HG02798 (cell line): Measurements from ENCODE around the gene WDR89.
"Not testable (repeated sequence)": the region's sequence is repeated elsewhere in the genome, so short reads cannot be mapped to it uniquely, and the experiment has no call there.

Source experiments
- ATAC-seq: cut with Tn5 transposase; IDR thresholded peaks from one replicate; pipeline ENCODE4 v1.9.1; 2021; ENCODE audit warnings: mild to moderate bottlenecking; ENCODE audit not compliant: unreplicated experiment, poor library complexity

The WDR89 gene

DNA sequence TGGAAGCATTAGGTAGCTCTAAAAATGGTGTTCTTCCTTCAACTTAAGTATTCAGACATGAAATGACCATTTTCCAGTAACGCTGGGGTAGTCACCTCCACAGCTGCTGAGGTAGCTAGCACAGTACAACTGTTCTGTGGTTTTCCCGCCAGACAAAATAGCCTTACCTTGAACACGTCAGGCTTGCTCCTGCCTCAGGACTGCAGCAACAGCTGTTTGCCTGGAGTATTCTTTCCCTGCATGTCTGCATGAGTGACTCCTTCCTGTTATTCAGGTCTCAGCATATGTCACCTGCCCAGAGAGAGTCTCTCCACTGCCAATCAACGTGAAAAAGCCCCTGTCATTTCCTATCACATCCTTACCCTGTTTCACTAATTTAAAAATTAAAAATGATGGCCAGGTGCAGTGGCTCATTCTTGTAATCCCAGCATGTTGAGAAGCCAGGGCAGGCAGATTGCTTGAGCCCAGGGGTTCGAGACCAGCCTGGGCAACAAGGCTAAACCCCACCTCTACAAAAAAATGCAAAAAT is 37.9 kb downstream of the WDR89 start:
- ATAC-seq, result no peak

DNA sequence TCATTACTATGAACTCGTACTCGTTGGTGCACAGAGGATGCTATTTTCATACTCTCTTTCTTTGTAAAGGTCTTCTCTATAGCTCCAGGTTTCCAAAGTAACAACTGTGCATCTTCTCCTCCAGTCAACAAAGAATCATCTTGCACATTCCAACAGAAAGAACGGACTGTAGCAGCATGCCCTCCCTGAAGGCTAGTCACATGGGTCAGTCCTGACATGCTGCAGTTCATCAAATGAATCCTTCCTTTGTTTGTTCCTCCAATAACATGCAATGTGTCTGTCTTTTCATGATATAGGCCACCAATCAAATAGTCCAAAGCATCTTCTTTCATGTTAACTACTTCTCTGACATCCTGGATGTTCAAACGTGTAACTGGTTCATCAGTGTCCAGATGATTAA is 42.9 kb downstream of the WDR89 start:
- ATAC-seq, result no peak

DNA sequence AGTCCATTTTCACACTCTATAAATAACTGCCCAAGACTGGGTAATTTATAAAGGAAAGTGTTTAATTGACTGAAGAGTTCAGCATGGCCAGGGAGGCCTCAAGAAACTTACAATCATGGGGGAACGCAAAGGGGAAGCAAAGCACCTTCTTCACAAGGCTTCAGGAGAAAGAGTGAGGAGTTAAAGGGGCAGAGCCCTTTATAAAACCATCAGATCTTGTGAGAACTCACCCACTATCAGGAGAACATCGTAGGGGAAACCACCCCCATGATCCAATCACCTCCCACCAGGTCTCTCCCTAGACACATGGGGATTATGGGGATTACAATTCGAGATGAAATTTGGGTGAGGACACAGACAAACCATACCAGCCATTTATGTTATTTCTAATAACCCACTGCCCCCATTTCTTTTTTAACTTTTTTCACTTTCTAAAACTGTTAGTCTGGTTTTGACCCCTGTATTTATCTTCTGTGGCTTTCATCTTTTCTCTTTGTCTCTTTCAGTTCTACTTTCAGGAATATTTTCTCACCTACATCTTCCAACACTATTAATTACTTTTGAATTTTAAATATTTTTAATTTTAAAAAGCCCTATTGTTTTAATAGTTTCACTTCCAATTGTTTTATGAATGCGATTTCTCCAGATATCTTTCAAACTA is 44.5 kb downstream of the WDR89 start:
- no peak for ATAC-seq

DNA sequence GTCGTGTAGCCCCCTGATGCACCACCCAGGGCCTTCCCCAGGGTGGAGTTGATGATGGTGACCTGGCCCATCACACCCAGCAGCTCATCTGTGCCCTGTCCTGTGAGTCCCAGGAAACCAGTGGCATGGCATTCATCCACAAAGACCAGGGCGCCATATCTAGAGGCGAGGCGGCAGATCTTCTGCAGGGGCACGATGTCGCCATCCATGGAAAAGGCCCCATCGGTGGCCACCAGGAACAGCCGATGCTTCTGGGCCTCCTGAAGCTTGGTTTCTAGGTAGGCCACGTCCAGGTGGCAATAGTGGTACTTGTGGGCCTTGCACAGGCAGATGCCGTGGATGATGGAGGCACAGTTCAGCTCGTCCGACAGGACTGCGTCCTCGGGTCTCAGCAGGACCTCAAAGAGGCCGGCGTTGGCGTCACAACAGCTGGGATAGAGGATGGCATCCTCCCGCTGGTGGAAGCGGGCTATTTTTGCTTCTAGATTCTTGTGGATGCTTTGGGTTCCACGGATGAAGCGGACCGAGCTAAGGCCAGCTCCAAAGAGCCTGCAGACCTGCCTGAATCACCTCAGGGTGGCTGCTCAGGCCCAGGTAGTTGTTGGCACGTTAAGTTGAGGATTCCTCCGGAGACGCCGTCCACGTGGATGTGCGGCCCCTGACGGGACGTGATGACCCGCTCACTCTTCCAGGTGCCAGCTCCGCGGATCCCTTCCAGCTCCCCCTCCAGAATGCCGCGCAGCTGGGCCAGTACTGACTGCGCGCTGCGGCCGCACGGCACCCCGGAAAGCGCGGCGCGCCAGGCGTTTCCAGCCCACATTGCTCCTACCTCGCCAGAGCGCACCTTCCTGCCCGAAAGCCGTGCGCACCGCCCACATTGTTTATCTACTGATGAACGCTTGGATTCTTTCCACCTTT is 47.0 kb downstream of the WDR89 start:
- no peak for ATAC-seq

DNA sequence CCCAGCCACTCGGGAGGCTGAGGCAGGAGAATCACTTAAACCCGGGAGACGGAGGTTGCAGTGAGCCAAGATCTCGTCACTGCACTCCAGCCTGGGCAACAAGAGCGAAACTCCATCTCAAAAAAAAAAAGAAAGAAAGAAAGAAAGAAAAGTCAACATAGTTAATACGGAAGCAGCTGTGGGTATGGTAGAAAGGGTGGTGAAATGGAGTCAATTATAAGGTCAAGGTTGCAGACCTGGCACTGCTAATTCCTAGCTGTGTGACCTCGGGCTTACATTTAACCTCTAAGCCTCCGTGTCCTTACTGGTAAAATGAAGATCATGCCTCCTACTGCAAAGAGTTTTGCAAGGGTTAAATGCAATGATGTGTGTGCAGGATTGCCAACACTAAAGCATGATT is 58.6 kb downstream of the WDR89 start:
- ATAC-seq, result not testable (repeated sequence)

DNA sequence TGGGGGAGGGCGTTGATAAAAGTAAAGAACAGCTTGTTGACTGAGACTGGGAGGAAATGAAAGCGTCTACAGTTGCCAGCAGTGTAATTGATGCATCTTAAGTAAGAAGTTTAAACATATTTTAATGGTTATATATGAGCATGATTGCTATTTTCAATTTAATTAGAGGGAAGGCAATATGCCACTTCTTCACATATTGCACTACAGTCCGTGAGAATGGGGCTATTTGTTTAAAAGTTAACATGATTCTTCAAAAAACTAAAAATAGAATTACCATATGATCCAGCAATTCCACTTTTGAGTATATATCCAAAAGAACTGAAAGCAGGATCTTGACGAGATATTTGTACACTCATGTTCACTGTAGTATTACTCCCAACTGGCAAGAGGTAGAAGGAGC is 60.2 kb downstream of the WDR89 start:
- ATAC-seq, result no peak

DNA sequence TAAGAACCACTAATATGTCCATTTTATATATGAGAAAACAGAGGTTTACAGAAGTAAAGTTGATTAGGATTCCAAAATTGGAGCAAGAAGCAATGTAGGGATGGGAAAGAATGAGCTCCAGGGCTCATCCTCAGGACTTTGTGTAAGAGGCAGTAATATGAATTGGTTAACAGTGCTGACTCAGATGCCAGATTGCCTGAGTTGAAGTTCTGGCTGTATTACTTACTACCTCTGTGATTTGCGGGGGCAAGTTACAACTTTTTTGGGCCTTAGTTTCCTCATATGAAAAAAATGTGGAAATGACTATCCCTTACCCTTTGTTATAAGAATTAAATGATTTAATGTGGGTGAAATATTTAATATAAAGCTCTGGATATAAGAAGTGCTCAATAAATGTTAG is 63.4 kb downstream of the WDR89 start:
- no peak for ATAC-seq

DNA sequence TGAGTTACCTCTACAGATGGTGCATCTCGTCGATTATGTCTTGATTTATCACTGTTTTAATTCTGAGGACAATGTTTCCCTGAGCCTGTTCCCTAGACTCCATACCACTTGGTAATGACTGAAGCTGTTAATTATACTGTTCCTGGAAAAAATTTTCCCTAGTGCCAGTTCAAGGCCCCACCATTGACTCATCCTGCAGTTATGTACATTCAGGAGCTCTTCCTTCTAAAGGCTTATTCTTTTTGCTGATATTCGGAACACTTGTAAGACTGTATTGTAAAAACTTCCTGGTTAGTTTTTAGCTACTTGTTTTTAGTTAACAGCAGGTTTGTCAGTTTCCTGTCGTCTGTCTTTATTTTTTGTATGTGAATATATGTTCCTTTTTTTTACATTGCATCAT is 68.1 kb downstream of the WDR89 start:
- no peak for ATAC-seq

DNA sequence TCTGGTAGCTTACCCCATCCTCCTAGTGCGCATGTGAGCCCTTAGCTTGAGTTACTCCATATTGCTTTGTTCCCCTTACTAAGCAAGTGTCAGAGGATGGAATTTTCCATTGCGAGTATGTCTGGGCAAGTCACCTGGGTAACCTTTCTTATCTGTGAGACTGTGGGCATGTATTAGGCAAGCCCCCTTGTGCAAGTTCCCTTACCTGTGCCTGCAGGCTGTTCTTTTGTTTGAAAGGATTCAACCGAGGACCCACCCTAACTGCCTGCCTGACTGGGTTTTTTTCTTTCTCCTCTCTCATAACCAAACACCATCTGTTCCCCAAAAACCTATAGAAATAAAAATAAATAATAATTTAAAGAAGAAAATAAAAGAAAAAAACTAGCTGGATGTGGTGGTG is 76.2 kb downstream of the WDR89 start:
- no peak for ATAC-seq

DNA sequence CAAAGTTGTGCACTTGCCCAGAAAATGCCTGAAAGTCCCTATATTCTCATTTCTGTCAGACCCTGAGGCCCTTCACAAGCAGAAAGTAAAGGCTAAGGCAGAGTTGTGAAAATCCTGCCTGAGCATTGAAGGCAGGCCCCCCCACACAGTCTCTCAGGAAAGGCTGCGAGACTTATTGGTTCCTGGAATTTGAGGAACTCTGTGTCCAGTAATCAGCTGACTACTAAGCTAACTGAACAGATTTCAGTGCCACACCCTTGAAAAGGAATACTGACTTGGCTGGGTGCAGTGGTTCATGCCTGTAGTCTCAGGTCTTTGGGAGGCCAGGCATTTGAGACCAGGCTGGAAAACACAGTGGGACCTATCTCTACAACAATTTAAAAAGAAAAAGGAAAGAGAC is 77.4 kb downstream of the WDR89 start:
- no peak for ATAC-seq

DNA sequence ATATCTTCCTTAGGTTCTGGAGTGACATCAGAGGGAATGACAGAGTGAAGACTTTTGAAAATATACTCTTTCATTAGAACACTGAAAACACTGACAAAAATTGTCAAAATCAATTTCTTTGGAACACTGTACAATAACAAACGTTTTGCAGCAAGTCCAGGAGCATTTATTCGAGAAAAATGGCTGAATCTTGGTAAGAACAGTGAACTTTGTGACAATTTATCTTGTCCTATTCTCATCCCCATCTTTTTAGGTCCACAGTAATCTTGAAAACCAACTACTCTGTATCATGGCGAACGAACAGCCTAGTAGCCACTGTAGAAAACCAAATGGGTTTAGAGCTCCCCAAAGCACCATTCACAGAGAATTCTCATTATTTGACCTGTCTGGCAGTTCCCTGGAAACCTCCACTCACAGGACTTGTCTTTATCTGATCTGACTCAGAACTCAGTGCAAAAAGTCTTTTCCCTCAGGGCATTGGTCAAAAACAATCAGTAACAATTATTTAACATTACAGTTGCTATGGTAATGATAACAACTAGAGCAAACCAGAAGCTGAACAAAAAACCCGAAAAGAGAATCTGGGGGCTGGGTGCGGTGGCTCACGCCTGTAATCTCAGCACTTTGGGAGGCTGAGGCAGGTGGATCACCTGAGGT is 78.2 kb downstream of the WDR89 start:
- no peak for ATAC-seq

DNA sequence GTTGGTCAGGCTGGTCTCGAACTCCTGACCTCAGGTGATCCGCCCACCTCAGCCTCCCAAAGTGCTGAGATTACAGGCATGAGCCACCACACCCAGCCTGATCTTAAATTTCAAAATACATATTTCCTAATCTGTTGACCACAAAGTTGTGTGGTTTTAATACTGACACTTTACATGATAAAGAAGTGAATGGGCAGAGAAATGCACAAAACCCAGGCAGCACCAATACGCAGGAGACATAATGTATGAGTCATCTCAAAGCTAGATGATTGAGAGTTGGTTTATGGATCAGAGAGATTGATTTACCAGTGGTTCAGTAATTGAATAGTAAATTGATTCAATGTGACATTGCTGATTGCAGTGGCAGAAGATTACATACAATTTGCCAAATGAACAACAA is 79.3 kb downstream of the WDR89 start:
- no peak for ATAC-seq

DNA sequence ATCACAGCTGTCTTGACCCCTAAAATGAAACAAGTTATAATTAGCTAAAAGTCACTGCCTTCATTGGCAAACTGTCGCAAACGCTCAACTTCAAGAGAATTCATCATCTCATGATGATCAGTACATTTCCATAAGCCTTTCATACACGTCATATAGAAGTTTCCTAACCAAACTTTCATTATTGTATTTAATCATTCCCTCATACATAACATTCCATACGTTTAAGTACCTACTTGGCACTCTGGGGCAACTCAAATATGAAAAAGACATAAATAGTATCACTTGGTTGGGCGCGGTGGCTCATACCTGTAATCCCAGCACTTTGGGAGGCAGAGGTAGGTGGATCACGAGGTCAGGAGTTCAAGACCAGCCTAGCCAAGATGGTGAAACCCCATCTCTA is 86.1 kb downstream of the WDR89 start:
- ATAC-seq, result no peak

DNA sequence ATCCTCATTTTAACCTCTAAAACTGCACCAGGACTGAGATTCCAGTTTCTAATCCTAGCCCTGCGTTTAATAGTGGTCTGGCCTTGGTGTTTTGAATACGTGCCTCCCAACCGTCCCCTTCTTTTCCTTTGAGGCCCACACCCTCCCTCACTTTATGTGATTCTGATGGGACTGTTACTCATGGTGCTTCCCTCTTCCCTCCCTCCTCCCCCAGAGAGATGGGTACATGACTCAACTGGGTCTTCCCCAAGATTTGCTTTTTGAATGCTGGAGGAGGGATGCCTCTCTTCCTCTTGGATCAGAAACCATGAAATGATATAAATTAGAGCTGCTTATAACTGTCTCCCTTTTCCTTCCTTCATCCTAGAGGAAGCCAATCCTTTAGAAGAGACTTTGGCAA is 90.3 kb downstream of the WDR89 start:
- ATAC-seq, result no peak

DNA sequence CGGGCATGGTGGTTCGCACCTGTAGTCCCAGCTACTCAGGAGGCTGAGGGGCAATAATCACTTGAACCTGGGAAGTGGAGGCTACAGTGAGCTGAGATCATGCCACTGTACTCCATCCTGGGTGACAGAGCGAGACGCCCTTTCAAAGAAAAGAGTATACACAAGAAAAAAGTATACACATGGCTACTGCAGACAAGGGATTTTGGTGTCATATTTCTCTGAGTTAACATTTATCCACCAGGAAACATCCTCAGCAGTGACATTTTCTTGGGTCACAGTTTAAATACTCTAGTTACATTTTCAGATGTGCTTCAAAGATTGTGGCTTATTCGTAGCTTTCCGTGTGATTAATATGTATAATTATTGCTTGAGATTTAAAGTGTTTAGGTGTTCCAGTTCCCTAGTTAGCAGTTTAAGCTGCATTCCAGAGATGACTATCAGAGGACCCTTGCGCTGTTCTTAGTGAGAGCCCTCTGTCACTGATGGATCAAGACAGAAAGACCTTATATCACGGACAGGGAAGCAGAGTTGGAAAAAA is 93.8 kb downstream of the WDR89 start:
- ATAC-seq, result no peak
